Measurements from ENCODE around the gene ESCO1.

The ESCO1 gene

GRCh38 chr18:21484851-21485636 is 115.5 kb downstream of the ESCO1 start:
- no peak for DNase-seq

DNA sequence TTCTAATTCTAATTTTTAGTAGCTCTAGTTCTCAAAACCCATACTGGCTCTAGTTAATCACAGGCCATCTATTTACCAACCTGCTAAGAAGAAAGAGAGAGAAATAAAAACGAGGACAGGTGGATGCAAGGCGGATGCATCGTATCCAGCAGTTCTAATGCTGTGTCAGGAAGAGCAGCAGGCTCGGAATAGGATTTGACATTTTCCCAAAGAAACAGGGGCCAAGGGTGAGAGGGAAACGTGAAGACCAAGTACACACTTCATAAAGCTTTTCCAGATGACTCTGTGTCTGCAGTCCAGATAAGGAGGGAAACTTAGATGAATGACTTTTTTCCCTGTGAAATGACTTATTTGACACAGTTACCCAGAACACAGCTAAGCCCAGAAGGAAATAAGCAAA is 117.5 kb downstream of the ESCO1 start:
- DNase-seq: no peak

DNA sequence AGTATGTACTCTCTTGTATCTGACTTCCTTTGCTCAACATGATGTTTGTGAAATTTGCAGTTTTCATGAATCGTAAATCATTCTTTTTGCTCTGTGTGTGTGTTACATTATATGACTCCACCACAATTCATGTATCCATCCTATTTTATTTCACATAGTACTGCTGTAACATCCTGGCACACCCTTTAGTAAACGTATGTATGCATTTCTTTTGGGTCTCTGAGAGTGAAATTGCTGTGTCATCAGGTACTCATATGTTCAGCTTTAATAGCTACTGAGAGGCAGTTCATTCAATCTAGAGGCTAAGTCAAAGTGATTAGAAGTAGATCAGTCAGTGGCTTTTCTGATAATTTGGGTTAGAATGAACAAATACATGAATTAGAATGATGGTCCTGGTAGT is 118.8 kb downstream of the ESCO1 start:
- DNase-seq: no peak

DNA sequence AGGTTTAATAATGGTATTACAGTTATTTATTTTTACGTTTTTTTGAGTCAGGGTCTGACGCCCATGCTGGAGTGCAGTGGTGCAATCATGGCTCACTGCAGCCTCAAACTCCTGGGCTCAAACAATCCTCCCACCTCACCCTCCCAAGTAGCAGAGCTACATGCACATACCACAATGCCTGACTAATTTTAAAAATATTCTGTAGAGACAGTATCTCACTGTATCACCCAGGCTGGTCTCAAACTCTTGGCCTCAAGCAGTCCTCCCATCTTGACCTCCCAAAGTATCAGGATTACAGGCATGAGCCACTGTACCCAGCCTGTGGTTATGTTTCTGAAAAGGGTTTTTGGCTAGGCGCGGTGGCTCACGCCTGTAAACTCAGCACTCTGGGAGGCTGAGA is 120.8 kb downstream of the ESCO1 start:
- DNase-seq: no peak

Data from NCI-H82 (cell line).